ENCODE data around the gene TTLL10.
A peak's percentile ranks its signal among the peaks of the same experiment; 100 is the strongest.
"Not testable (repeated sequence)": the region's sequence is repeated elsewhere in the genome, so short reads cannot be mapped to it uniquely, and the experiment has no call there.

TTLL10 gene

GRCh38 chr1:1194723-1195122 is 21.0 kb downstream of the TTLL10 start:
- DNase-seq = no peak

- not testable (repeated sequence) for DNase-seq
Measured at GRCh38 chr1:1195726-1196125, 22.0 kb downstream of the TTLL10 start.

- DNase-seq = no peak
Measured at GRCh38 chr1:1196431-1197187, 22.9 kb downstream of the TTLL10 start.

GRCh38 chr1:1197188-1197500 is 23.5 kb downstream of the TTLL10 start:
- DNase-seq = no peak

GRCh38 chr1:1197551-1198422 is 24.1 kb downstream of the TTLL10 start:
- DNase-seq = no peak

- no peak for DNase-seq
Measured at GRCh38 chr1:1198423-1199140, 24.9 kb downstream of the TTLL10 start.

- DNase-seq = no peak
Measured at GRCh38 chr1:1199141-1199960, 25.7 kb downstream of the TTLL10 start.

GRCh38 chr1:1199961-1200875 is 26.5 kb downstream of the TTLL10 start:
- DNase-seq = no peak

- DNase-seq = peak; percentile 93
Measured at GRCh38 chr1:1200876-1201810, 27.5 kb downstream of the TTLL10 start.

- no peak for DNase-seq
Measured at GRCh38 chr1:1202831-1203560, 29.3 kb downstream of the TTLL10 start.

- no peak for DNase-seq
Measured at GRCh38 chr1:1203561-1204424, 30.1 kb downstream of the TTLL10 start.

- DNase-seq = no peak
Measured at GRCh38 chr1:1204425-1204920, 30.8 kb downstream of the TTLL10 start.

GRCh38 chr1:1204998-1205768 is 31.5 kb downstream of the TTLL10 start:
- no peak for DNase-seq

GRCh38 chr1:1205769-1206375 is 32.2 kb downstream of the TTLL10 start:
- DNase-seq = no peak

GRCh38 chr1:1206376-1206965 is 32.8 kb downstream of the TTLL10 start, which contains the start of gene TNFRSF18:
Gene TNFRSF18 (minus strand): TSS chr1:1206592. CDS start chr1:1206571, 21 bp downstream.
- DNase-seq = no peak

- DNase-seq = no peak
Measured at GRCh38 chr1:1206966-1207531, 33.4 kb downstream of the TTLL10 start.
